ENCODE data around the gene GNB5.

GRCh38 chr15:52146261-52146660 is 44.9 kb downstream of the GNB5 start:
- TF ChIP-seq EZH2 (IDR thresholded peaks at IDR 0.05; ENCODE audit: borderline replicate concordance, low read depth, low read length, poor library complexity, severe bottlenecking) (no peak), CTCF (conservative IDR thresholded peaks at IDR 0.05; ENCODE audit: low read depth, low read length) (no peak)

Data from A673 (cell line).